GM18868 (cell line): ENCODE results near the gene GSDME.
"Not testable (repeated sequence)": the region's sequence is repeated elsewhere in the genome, so short reads cannot be mapped to it uniquely, and the experiment has no call there.

Experiments used
- ATAC-seq: cut with Tn5 transposase; IDR thresholded peaks from one replicate; pipeline ENCODE4 v1.9.1; 2021; ENCODE audit warnings: mild to moderate bottlenecking, moderate library complexity; ENCODE audit not compliant: unreplicated experiment

GSDME gene

GRCh38 chr7:24757353-24758275 lies at the start of gene GSDME:
GSDME (minus strand) TSS chr7:24757464; CDS start chr7:24749774, 7,690 bp downstream.
- peak; percentile 52 for ATAC-seq

- no peak for ATAC-seq
Measured at GRCh38 chr7:24802300-24802699, 45.0 kb upstream of the GSDME start.

GRCh38 chr7:24801883-24802282 lies 44.6 kb upstream of the GSDME start:
- no peak for ATAC-seq

- no peak for ATAC-seq
Measured at GRCh38 chr7:24800667-24801066, 43.4 kb upstream of the GSDME start.

- no peak for ATAC-seq
Measured at GRCh38 chr7:24800073-24800472, 42.8 kb upstream of the GSDME start.

- no peak for ATAC-seq
Measured at GRCh38 chr7:24799506-24799905, 42.2 kb upstream of the GSDME start.

- no peak for ATAC-seq
Measured at GRCh38 chr7:24798261-24798660, 41.0 kb upstream of the GSDME start.

GRCh38 chr7:24797270-24797669 lies 40.0 kb upstream of the GSDME start:
- no peak for ATAC-seq

GRCh38 chr7:24795407-24795767 lies 38.1 kb upstream of the GSDME start:
- ATAC-seq = no peak

- ATAC-seq = not testable (repeated sequence)
Measured at GRCh38 chr7:24794751-24795406, 37.6 kb upstream of the GSDME start.

- no peak for ATAC-seq
Measured at GRCh38 chr7:24793982-24794648, 36.9 kb upstream of the GSDME start.

GRCh38 chr7:24788961-24789576 lies 31.8 kb upstream of the GSDME start:
- ATAC-seq = no peak

GRCh38 chr7:24788075-24788474 lies 30.8 kb upstream of the GSDME start:
- no peak for ATAC-seq

GRCh38 chr7:24786941-24787340 lies 29.7 kb upstream of the GSDME start:
- no peak for ATAC-seq

GRCh38 chr7:24786306-24786705 lies 29.0 kb upstream of the GSDME start:
- ATAC-seq = no peak

GRCh38 chr7:24784277-24784676 lies 27.0 kb upstream of the GSDME start:
- no peak for ATAC-seq

- ATAC-seq = no peak
Measured at GRCh38 chr7:24783698-24784097, 26.4 kb upstream of the GSDME start.

GRCh38 chr7:24781106-24781505 lies 23.8 kb upstream of the GSDME start:
- ATAC-seq = no peak

GRCh38 chr7:24779283-24779655 lies 22.0 kb upstream of the GSDME start:
- no peak for ATAC-seq

GRCh38 chr7:24778543-24779282 lies 21.4 kb upstream of the GSDME start:
- peak; percentile 77 for ATAC-seq

GRCh38 chr7:24777806-24778205 lies 20.5 kb upstream of the GSDME start:
- ATAC-seq = no peak
